Ishikawa (cell line): ENCODE results near the gene POLA2.

Experiments used
- CEBPB ChIP-seq: IDR thresholded peaks from 2 replicates; pipeline ENCODE4 v1.6.1; 2012
- CREB1 ChIP-seq: IDR thresholded peaks from 2 replicates; pipeline ENCODE4 v1.6.1; 2012; ENCODE audit warnings: low read depth
- EGR1 ChIP-seq: IDR thresholded peaks from 2 replicates; pipeline ENCODE4 v1.6.1; 2012
- EP300 ChIP-seq: IDR thresholded peaks from 2 replicates; pipeline ENCODE4 v1.6.1; 2012; ENCODE audit warnings: borderline replicate concordance
- FOXM1 ChIP-seq: IDR thresholded peaks from 2 replicates; pipeline ENCODE4 v1.6.1; 2012; ENCODE audit warnings: low read depth, borderline replicate concordance
- MAX ChIP-seq: IDR thresholded peaks from 2 replicates; pipeline ENCODE4 v1.6.1; 2012
- NFIC ChIP-seq: IDR thresholded peaks from 2 replicates; pipeline ENCODE4 v1.6.1; 2012
- RAD21 ChIP-seq: IDR thresholded peaks from 2 replicates; pipeline ENCODE4 v1.6.1; 2012; ENCODE audit warnings: low read depth
- TAF1 ChIP-seq: IDR thresholded peaks from 2 replicates; pipeline ENCODE4 v1.6.1; 2012; ENCODE audit warnings: low read depth, mild to moderate bottlenecking
- TCF12 ChIP-seq: IDR thresholded peaks from 2 replicates; pipeline ENCODE4 v1.6.1; 2012; ENCODE audit warnings: low read depth
- TEAD4 ChIP-seq: IDR thresholded peaks from 2 replicates; pipeline ENCODE4 v1.6.1; 2012
- USF1 ChIP-seq: IDR thresholded peaks from 2 replicates; pipeline ENCODE4 v1.6.1; 2012
- YY1 ChIP-seq: IDR thresholded peaks from 2 replicates; pipeline ENCODE4 v1.6.1; 2012; ENCODE audit warnings: low read depth
- ZBTB7A ChIP-seq: IDR thresholded peaks from 2 replicates; pipeline ENCODE4 v1.6.1; 2012; ENCODE audit warnings: low read depth
- TF ChIP-seq, protein P1 (sequence below): IDR thresholded peaks from 2 replicates; pipeline ENCODE4 v1.6.1; 2012; ENCODE audit warnings: low read depth, mild to moderate bottlenecking

Gene POLA2

DNA sequence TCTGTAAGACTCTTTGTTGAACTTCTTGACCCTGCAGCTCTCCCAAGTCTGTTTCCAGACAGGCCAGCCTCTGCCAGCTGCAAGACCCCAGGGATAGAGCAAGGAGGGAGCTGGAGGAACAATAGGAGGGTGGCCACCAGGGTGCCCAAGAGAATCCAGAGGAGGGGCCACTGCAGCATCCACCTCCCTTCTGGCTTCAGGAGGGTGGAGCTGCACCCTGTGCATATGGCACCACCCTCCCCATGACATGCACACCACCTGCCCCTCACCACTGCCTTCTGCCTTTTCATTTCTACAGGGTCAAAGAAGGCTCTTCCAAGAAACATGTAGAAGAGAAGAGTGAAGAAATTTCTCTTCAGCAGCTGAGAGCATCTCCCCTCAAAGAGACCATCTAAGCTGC lies 20.1 kb upstream of the POLA2 start:
- TF ChIP-seq TAF1 (no peak), MAX (no peak), EP300 (no peak), CEBPB (no peak), USF1 (no peak), TEAD4 (no peak), YY1 (no peak), ZBTB7A (no peak), CREB1 (no peak), TCF12 (no peak)

DNA sequence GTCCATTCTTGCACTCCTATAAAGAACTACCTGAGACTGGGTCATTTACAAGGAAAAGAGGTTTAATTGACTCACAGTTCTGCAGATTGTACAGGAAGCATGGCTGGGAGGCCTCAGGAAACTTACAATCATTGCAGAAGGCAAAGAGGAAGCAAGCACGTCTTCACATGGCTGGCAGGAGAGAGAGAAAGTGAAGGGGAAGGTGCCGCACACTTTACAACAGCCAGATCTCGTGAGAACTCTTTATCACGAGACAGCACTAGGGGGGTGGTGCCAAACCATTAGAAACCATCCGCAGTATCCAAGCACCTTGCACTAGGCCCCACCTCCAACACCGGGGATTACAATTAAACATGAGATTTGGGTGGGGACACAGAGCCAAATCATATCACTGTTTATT lies 19.4 kb upstream of the POLA2 start:
- TF ChIP-seq YY1, result no peak
- TF ChIP-seq TAF1, result no peak
- TF ChIP-seq USF1, result no peak
- no peak for TF ChIP-seq FOXM1
- TF ChIP-seq CEBPB, result no peak
- TF ChIP-seq, protein P1, sequence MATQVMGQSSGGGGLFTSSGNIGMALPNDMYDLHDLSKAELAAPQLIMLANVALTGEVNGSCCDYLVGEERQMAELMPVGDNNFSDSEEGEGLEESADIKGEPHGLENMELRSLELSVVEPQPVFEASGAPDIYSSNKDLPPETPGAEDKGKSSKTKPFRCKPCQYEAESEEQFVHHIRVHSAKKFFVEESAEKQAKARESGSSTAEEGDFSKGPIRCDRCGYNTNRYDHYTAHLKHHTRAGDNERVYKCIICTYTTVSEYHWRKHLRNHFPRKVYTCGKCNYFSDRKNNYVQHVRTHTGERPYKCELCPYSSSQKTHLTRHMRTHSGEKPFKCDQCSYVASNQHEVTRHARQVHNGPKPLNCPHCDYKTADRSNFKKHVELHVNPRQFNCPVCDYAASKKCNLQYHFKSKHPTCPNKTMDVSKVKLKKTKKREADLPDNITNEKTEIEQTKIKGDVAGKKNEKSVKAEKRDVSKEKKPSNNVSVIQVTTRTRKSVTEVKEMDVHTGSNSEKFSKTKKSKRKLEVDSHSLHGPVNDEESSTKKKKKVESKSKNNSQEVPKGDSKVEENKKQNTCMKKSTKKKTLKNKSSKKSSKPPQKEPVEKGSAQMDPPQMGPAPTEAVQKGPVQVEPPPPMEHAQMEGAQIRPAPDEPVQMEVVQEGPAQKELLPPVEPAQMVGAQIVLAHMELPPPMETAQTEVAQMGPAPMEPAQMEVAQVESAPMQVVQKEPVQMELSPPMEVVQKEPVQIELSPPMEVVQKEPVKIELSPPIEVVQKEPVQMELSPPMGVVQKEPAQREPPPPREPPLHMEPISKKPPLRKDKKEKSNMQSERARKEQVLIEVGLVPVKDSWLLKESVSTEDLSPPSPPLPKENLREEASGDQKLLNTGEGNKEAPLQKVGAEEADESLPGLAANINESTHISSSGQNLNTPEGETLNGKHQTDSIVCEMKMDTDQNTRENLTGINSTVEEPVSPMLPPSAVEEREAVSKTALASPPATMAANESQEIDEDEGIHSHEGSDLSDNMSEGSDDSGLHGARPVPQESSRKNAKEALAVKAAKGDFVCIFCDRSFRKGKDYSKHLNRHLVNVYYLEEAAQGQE, result no peak
- TF ChIP-seq NFIC, result no peak
- TF ChIP-seq RAD21, result no peak

DNA sequence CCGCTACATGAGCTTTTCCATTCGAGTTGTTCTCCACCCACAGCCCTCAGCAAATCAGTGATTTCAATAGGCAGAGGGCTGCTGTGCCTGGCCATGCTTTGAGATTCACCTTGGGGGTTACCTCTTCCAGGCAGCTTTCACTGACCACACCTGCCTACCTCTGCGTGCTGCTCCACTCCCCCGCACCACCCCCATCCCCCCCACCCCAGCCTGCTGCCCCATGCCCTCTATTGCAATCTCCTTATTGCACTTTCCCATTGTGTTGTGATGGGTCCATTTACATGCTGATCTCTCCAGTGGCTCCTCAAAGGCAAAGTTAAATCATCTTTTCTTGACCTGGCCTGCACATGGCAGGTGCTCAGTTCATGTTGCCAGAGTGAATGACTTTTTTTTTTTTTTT lies 18.0 kb upstream of the POLA2 start:
- TF ChIP-seq FOXM1 (no peak), ZBTB7A (no peak), MAX (no peak), TCF12 (no peak), RAD21 (no peak), CEBPB (no peak), YY1 (no peak), CREB1 (no peak), NFIC (no peak), USF1 (no peak), EP300 (no peak), TAF1 (no peak), EGR1 (no peak), TEAD4 (no peak)
- TF ChIP-seq, protein P1, result no peak

DNA sequence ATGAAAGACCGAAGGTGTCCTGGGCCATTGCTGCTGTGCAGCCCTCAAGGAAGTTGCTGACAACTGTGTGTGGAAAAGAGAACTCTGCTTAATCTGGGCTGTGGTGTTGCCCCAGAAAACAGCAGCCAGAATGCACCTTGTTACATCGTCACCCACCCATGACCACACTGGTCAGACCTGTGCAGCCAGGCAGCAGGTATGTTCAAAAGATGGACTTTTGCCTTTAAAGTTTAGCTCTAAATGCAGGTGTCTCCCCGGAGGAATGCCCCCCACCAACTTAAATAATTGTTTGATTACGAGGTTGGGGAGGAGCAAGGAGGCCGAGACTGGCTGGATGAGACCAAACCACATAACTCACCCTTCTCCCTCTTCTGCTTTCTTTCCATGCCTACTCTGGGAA lies 15.3 kb upstream of the POLA2 start:
- TF ChIP-seq TEAD4, result no peak
- TF ChIP-seq CREB1, result no peak
- no peak for TF ChIP-seq MAX
- TF ChIP-seq EGR1, result no peak
- TF ChIP-seq YY1, result no peak
- TF ChIP-seq TCF12, result no peak
- TF ChIP-seq, protein P1, result no peak
- TF ChIP-seq USF1, result no peak
- no peak for TF ChIP-seq EP300
- TF ChIP-seq ZBTB7A, result no peak
- no peak for TF ChIP-seq TAF1
- no peak for TF ChIP-seq NFIC
- no peak for TF ChIP-seq RAD21
